GM23338 (cell line): ENCODE data around the gene CNTN5. TPM values are rescaled to one million over a fixed set of nuclear protein-coding genes. Genes with fewer than 3 reads are reported as not detected.

Source experiments
- CREB1 ChIP-seq: fragments of 250-450 bp; sonication (Bioruptor Pico); IDR thresholded peaks from 2 replicates; pipeline ENCODE4 v1.5.0; 2020; ENCODE audit warnings: low read depth, mild to moderate bottlenecking, moderate library complexity
- EZH2 ChIP-seq: fragments of 200-600 bp; sonication (generic); IDR thresholded peaks from one replicate; pipeline ENCODE4 v1.8.0; 2017; ENCODE audit warnings: antibody characterized with exemption, mild to moderate bottlenecking, low read depth; ENCODE audit not compliant: unreplicated experiment
- EZH2phosphoT487 ChIP-seq: fragments of 200-600 bp; sonication (generic); IDR thresholded peaks from one replicate; pipeline ENCODE4 v1.8.1; 2018; ENCODE audit warnings: antibody characterized with exemption; ENCODE audit not compliant: unreplicated experiment
- JUNB ChIP-seq: IDR thresholded peaks from one replicate; pipeline ENCODE4 v1.6.1; 2016; ENCODE audit warnings: antibody characterized with exemption; ENCODE audit not compliant: unreplicated experiment
- NANOG ChIP-seq: IDR thresholded peaks from 2 replicates; pipeline ENCODE4 v1.6.1; 2016; ENCODE audit warnings: antibody characterized with exemption, borderline replicate concordance
- POLR2AphosphoS5 ChIP-seq: IDR thresholded peaks from 2 replicates; pipeline ENCODE4 v1.6.1; 2016; ENCODE audit warnings: antibody characterized with exemption, low read depth
- STAT1 ChIP-seq: IDR thresholded peaks from one replicate; pipeline ENCODE4 v1.6.1; 2016; ENCODE audit warnings: antibody characterized with exemption; ENCODE audit not compliant: unreplicated experiment
- ZNF114 ChIP-seq: fragments of 250-450 bp; sonication (Bioruptor Pico); IDR thresholded peaks from 2 replicates; pipeline ENCODE4 v1.5.0; 2020; ENCODE audit warnings: mild to moderate bottlenecking, moderate library complexity
- polyA plus RNA-seq: library from polyadenylated mRNA; unstranded; fragments of >200 nt; fragmentation: Nextera tagmentation; extraction: Ambion mirVana; gene quantifications from 2 replicates; pipeline ENCODE4 v1.2.1, GENCODE V29; 2016
- total RNA-seq: library from RNA; depleted of rRNA; stranded (reverse); fragments of >200 nt; shearing (Covaris generic); gene quantifications from 2 replicates; pipeline ENCODE4 v1.2.3, GENCODE V29; 2014
- TF ChIP-seq, protein P1 (sequence below): fragments of 250-450 bp; sonication (Bioruptor Pico); IDR thresholded peaks from 2 replicates; pipeline ENCODE4 v1.5.0; 2020; ENCODE audit warnings: mild to moderate bottlenecking, moderate library complexity
- TF ChIP-seq, protein P2 (sequence below): IDR thresholded peaks from 2 replicates; pipeline ENCODE4 v1.6.1; 2016; ENCODE audit warnings: antibody characterized with exemption
- TF ChIP-seq, protein P3 (sequence below): IDR thresholded peaks from one replicate; pipeline ENCODE4 v1.6.1; 2018; ENCODE audit warnings: antibody characterized with exemption; ENCODE audit not compliant: unreplicated experiment

CNTN5 gene
- total and polyA plus RNA-seq, 2 experiments from 2014 or later: not detected

- TF ChIP-seq, protein P1, sequence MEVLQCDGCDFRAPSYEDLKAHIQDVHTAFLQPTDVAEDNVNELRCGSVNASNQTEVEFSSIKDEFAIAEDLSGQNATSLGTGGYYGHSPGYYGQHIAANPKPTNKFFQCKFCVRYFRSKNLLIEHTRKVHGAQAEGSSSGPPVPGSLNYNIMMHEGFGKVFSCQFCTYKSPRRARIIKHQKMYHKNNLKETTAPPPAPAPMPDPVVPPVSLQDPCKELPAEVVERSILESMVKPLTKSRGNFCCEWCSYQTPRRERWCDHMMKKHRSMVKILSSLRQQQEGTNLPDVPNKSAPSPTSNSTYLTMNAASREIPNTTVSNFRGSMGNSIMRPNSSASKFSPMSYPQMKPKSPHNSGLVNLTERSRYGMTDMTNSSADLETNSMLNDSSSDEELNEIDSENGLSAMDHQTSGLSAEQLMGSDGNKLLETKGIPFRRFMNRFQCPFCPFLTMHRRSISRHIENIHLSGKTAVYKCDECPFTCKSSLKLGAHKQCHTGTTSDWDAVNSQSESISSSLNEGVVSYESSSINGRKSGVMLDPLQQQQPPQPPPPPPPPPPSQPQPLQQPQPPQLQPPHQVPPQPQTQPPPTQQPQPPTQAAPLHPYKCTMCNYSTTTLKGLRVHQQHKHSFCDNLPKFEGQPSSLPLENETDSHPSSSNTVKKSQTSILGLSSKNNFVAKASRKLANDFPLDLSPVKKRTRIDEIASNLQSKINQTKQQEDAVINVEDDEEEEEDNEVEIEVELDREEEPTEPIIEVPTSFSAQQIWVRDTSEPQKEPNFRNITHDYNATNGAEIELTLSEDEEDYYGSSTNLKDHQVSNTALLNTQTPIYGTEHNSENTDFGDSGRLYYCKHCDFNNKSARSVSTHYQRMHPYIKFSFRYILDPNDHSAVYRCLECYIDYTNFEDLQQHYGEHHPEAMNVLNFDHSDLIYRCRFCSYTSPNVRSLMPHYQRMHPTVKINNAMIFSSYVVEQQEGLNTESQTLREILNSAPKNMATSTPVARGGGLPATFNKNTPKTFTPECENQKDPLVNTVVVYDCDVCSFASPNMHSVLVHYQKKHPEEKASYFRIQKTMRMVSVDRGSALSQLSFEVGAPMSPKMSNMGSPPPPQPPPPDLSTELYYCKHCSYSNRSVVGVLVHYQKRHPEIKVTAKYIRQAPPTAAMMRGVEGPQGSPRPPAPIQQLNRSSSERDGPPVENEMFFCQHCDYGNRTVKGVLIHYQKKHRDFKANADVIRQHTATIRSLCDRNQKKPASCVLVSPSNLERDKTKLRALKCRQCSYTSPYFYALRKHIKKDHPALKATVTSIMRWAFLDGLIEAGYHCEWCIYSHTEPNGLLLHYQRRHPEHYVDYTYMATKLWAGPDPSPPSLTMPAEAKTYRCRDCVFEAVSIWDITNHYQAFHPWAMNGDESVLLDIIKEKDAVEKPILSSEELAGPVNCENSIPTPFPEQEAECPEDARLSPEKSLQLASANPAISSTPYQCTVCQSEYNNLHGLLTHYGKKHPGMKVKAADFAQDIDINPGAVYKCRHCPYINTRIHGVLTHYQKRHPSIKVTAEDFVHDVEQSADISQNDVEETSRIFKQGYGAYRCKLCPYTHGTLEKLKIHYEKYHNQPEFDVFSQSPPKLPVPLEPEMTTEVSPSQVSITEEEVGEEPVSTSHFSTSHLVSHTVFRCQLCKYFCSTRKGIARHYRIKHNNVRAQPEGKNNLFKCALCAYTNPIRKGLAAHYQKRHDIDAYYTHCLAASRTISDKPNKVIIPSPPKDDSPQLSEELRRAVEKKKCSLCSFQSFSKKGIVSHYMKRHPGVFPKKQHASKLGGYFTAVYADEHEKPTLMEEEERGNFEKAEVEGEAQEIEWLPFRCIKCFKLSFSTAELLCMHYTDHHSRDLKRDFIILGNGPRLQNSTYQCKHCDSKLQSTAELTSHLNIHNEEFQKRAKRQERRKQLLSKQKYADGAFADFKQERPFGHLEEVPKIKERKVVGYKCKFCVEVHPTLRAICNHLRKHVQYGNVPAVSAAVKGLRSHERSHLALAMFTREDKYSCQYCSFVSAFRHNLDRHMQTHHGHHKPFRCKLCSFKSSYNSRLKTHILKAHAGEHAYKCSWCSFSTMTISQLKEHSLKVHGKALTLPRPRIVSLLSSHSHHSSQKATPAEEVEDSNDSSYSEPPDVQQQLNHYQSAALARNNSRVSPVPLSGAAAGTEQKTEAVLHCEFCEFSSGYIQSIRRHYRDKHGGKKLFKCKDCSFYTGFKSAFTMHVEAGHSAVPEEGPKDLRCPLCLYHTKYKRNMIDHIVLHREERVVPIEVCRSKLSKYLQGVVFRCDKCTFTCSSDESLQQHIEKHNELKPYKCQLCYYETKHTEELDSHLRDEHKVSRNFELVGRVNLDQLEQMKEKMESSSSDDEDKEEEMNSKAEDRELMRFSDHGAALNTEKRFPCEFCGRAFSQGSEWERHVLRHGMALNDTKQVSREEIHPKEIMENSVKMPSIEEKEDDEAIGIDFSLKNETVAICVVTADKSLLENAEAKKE (CRISPR knock-in tag): no peak
- TF ChIP-seq CREB1 (CRISPR knock-in tag): no peak
- no peak for TF ChIP-seq POLR2AphosphoS5
- TF ChIP-seq, protein P2, sequence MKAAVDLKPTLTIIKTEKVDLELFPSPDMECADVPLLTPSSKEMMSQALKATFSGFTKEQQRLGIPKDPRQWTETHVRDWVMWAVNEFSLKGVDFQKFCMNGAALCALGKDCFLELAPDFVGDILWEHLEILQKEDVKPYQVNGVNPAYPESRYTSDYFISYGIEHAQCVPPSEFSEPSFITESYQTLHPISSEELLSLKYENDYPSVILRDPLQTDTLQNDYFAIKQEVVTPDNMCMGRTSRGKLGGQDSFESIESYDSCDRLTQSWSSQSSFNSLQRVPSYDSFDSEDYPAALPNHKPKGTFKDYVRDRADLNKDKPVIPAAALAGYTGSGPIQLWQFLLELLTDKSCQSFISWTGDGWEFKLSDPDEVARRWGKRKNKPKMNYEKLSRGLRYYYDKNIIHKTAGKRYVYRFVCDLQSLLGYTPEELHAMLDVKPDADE: no peak
- no peak for TF ChIP-seq NANOG
- no peak for TF ChIP-seq ZNF114
- no peak for TF ChIP-seq EZH2
- TF ChIP-seq EZH2phosphoT487: no peak
- no peak for TF ChIP-seq JUNB
- no peak for TF ChIP-seq STAT1
- TF ChIP-seq, protein P3, sequence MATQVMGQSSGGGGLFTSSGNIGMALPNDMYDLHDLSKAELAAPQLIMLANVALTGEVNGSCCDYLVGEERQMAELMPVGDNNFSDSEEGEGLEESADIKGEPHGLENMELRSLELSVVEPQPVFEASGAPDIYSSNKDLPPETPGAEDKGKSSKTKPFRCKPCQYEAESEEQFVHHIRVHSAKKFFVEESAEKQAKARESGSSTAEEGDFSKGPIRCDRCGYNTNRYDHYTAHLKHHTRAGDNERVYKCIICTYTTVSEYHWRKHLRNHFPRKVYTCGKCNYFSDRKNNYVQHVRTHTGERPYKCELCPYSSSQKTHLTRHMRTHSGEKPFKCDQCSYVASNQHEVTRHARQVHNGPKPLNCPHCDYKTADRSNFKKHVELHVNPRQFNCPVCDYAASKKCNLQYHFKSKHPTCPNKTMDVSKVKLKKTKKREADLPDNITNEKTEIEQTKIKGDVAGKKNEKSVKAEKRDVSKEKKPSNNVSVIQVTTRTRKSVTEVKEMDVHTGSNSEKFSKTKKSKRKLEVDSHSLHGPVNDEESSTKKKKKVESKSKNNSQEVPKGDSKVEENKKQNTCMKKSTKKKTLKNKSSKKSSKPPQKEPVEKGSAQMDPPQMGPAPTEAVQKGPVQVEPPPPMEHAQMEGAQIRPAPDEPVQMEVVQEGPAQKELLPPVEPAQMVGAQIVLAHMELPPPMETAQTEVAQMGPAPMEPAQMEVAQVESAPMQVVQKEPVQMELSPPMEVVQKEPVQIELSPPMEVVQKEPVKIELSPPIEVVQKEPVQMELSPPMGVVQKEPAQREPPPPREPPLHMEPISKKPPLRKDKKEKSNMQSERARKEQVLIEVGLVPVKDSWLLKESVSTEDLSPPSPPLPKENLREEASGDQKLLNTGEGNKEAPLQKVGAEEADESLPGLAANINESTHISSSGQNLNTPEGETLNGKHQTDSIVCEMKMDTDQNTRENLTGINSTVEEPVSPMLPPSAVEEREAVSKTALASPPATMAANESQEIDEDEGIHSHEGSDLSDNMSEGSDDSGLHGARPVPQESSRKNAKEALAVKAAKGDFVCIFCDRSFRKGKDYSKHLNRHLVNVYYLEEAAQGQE: no peak
Measured at GRCh38 chr11:99773646-99774045, 752.9 kb downstream of the CNTN5 start (continued).
